ENCODE data around the gene OXT.
"Not testable (repeated sequence)": the region's sequence is repeated elsewhere in the genome, so short reads cannot be mapped to it uniquely, and the experiment has no call there.

The OXT gene

DNA sequence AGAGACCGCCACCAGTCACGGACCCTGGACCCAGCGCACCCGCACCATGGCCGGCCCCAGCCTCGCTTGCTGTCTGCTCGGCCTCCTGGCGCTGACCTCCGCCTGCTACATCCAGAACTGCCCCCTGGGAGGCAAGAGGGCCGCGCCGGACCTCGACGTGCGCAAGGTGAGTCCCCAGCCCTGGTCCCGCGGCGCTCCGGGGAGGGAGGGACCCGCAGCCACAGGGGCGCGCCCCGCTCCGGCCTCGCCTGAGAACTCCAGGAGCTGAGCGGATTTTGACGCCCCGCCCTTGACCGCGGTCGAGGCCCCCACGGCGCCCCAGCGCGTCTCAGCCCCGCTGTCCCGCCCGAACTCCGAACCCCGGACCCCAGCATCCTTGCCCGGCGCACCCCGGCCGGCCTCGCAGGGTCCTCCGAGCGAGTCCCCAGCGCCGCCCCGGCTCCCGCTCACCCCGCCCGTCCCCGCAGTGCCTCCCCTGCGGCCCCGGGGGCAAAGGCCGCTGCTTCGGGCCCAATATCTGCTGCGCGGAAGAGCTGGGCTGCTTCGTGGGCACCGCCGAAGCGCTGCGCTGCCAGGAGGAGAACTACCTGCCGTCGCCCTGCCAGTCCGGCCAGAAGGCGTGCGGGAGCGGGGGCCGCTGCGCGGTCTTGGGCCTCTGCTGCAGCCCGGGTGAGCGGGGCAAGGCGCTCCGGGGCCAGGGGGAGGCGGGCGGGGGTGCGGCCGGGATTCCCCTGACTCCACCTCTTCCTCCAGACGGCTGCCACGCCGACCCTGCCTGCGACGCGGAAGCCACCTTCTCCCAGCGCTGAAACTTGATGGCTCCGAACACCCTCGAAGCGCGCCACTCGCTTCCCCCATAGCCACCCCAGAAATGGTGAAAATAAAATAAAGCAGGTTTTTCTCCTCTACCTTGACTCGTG lies at the start of gene OXT:
OXT (plus strand) TSS at position 11 of the 920 bp plus-strand sequence; CDS start at position 47, 36 bp downstream.
- no peak for DNase-seq

DNA sequence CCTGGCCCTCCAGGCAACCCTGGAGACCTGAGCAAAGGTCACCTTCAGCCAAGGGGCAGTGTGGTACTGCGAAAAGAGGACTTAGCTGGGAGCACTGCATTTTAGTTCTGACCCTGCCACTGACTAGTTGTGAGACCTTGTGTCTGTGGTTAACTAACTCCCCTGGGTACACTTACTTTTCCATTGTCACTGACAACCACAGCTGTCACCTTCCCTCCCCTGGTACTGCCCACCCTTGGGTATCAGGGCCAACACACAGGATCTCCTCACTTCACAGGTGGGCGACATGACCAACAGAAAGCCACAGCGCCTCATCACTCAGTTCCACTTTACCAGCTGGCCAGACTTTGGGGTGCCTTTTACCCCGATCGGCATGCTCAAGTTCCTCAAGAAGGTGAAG lies 49.6 kb upstream of the OXT start:
- DNase-seq = no peak

DNA sequence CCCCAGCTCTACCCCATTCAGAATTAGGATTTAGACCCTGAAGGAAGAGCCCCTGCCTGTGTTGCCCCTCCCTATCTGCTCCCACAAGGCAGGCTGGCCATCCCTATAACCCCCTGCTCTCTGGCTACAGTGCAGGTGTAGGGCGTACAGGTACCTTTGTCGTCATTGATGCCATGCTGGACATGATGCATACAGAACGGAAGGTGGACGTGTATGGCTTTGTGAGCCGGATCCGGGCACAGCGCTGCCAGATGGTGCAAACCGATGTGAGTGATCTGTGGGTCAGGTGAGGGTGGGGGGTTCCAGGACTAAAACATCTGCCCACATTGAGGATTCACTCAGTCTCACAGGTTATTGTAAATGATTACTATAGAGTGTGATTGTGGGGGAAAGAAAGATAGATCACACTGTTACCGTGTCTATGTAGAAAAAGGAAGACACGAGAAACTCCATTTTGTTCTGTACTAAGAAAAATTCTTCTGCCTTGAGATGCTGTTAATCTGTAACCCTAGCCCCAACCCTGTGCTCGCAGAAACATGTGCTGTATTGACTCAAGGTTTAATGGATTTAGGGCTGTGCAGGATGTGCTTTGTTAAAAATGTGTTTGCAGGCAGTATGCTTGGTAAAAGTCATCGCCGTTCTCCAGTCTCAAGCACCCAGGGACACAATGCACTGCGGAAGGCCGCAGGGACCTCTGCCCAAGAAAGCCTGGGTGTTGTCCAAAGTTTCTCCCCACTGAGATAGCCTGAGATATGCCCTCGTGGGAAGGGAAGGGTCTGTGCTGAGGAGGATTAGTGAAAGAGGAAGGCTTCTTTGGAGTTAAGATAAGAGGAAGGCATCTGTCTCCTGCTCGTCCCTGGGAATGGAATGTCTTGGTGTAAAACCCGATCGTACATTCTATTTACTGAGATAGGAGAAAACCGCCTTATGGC lies 48.6 kb upstream of the OXT start:
- DNase-seq = not testable (repeated sequence)

DNA sequence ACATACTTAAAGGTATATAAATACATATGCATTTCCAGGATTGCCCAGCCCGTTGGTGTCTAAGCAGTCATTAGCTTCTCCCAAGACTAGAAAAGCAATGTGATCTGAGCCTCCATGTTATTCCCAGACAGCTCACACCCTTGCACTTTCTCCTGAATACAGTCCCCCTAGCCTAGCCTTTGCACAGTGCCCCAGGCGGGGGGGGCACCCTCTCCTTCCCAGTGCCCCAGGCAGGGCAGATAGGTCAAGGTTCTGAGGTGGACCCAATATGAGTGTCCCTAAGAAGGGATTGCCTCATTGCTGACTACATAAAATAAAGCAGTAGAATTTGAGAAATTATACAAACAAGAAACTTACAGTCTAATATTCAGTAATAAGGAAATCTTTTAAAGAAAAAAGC lies 43.4 kb upstream of the OXT start:
- DNase-seq = no peak

DNA sequence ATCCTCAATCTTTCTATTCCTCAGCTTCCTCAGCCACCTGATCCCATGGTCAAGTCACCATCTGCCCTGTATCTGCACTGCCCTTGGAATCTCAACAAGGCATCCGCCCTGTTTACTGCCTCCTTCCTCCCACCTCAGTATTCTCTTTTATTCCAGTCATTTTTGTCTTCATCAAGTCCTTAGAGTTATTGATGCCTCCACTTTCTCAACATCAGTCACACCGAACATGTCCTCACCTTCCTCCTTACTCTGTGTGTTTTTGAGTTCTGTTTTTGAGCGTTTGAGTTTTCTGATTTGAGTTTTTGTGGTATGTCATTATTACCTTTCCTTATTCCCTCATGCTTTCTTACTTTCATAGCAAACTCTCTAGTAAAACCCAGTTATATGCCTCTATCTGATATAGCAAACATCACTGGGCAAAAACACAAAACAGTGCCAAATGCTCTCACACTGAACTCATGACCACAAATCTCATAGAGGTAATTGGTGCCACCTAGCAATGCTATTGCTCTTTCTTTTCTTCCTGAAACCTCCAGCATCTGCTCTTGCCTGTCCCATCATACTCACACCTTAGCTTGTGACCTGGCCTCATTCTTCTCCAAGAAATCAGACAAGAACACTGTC lies 39.8 kb upstream of the OXT start:
- no peak for DNase-seq

DNA sequence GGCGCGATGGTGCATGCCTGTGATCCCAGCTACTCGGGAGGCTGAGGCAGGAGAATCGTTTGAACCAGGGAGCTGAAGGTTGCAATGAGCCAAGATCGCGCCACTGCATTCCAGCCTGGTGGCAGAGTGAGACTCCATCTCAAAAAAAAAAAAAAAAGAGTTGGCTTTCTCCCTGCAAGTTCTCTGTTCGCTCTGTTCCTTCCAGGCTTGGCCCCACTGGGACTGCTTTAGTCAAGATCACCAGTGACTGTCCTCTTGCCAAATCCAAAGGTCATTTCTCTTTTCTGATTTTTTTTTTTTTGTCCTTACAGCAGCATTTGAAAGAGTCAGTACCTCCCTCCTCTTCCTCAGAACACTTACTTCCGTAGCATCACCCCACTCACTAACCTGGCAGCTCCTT lies 38.8 kb upstream of the OXT start:
- no peak for DNase-seq

DNA sequence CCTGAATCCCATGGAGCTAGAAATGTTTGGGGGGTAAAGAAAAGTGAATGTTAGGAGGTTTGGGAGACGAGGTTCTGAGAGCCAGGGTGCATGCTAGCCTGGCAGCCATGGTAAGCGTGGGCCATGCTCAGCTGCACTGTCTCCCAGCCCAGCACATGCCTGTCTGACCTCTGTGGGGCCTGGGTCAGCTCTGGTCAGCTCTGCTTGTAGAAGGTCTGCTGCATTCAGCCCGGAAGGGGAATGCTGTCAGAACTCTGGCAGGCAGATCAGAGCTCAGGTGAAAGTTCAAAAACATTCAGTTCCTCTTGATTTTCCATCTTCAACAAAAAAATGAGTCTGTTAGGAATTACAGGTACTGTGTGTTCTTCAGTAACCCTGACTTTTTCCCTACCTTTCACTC lies 33.8 kb upstream of the OXT start:
- no peak for DNase-seq

DNA sequence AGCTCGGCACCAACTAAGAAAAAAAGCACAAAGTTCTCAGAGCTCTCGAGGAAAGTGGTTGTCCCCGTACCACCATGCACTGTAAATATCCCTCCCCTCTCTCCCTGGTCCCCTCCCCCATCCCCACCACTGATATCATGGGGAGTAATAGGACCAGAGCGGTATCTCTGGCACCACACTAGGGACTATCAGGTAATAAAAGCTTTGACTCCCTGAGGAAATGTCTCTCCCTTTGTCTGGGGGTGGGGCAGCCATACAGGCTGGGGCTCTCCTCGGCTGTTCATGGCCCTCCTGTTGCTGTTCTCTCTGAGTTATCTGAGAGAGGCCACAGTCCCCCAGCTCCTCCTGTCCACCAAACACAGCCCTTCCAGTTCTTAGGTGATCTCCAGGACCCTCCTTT lies 33.0 kb upstream of the OXT start:
- DNase-seq = no peak

DNA sequence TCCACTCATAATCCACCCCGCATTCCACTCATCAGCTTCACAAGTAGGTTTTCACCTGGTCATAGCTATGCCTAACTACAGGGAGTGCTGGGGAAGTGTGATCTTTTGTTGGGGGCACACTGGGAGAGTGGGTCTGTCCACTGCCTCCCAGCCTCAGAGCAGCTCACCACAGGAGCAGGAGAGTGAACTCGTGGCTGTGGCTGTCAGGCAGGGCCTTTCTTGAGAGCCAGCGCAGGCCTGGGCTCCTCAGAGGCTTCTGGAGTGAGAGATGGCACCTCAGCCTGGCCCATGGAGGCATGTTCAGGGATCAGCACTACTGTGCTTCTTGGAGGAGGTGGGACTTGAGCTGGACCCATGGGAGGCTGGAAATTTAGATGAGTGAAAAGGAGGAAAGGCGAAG lies 32.0 kb upstream of the OXT start:
- DNase-seq = no peak

DNA sequence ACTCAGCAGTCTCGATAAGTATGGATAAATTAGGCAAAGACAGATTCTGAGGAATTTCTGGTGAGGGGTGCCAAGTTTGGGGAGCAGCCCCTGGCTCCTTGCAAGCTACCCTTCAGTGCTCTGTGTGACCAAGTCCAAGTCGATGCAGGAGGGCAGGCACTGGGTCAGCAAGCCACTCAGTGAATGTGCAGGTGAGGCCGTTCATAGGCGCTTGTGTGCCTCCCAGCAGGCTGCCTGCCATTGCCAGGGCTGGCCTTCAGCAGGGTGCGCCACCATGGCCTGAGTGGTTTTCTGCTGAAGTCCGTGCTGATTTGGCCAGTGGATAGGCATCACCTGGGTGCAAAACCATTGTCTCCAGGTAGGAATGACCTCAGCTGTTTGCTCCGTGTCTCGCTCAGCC lies 31.3 kb upstream of the OXT start:
- no peak for DNase-seq

DNA sequence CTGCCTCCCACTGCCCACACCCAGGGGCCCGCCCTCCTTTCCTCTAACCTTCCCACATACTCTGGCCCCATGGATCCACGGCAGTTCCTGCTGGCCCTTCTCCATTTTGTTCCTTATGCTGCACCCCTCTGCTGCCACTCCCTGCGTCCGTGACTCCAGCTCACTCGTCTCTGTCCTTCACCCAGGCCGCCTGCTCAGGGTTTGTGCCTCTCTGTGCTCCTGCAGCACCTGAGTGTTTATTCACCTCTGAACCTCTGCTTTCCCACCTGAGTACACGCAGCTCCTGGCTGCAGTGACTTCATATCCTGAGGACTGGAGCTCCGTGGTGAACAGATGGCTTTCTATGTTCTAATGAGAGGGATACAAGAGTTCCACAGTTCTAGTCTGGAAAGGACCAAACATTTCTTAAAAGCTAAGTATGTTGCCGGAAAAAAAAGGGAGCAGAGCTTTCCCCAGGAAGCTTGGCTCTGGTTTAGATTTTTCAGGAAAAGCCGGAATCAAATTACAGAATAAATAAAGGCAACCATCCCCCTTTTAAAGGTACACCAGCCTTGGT lies 29.5 kb upstream of the OXT start:
- DNase-seq = no peak

DNA sequence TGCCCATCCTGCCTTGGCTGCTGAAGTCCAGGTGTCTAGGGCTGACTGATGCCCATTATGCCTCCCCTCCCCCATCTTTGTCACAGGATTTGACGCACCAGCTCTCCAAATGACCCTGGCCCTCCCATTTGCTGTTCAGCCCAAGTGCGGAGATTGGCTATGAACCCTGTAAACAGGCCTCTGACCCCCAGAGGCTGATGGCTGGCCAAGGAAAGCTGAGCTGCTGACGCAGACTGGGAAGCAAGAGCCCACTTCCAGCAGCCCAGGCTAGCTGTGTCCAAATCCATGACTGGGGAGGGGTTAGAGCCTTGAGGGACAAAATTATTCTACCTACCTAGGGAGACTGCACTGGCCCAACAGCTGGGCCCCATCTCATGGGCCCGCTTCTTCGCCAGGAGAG lies 28.8 kb upstream of the OXT start:
- DNase-seq = no peak

DNA sequence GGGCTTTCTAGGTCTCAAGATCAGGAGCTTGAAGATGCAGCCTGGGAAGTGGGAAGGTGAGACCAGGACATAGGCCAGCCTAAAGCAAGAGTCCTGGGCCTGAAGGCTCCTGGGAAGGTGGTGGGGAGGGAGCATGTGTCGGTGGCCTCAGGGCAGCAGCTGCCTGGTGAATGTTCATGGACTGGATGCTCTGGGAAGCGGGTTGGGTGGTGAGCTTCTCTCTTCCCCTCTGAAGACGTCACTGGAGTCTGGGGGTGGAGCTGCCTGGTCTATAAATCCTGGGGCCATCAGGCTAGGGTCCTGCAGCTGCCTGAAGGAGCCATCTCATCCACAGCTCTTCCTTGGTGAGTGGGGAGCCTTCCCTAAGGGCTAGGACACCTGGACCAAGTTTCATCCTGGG lies 28.1 kb upstream of the OXT start, which contains the start of gene GNRH2:
GNRH2 (plus strand) TSS at position 301 of the 400 bp plus-strand sequence. CDS start 793 bp downstream, outside the sequence.
- no peak for DNase-seq

DNA sequence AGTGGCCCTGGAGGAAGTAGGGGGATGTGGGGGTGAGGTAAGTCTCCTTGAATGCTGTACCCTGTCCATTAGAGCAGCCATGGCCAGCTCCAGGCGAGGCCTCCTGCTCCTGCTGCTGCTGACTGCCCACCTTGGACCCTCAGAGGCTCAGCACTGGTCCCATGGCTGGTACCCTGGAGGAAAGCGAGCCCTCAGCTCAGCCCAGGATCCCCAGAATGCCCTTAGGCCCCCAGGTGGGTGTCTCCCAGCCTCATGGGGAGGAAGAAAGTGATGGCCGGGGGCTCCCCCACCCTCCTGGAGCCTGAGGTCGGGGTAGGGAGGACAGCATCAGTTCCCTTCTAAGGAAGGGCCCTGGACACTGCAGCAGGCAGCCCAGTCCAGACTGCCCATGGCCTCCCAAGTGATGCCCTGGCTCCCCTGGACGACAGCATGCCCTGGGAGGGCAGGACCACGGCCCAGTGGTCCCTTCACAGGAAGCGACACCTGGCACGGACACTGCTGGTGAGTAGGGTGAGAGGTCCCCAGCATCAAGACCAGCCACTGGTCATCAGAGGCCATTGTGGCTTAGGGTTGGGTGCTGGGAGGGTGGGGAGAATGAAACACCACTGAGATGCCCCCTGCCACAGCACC lies 27.0 kb upstream of the OXT start:
- DNase-seq = no peak

DNA sequence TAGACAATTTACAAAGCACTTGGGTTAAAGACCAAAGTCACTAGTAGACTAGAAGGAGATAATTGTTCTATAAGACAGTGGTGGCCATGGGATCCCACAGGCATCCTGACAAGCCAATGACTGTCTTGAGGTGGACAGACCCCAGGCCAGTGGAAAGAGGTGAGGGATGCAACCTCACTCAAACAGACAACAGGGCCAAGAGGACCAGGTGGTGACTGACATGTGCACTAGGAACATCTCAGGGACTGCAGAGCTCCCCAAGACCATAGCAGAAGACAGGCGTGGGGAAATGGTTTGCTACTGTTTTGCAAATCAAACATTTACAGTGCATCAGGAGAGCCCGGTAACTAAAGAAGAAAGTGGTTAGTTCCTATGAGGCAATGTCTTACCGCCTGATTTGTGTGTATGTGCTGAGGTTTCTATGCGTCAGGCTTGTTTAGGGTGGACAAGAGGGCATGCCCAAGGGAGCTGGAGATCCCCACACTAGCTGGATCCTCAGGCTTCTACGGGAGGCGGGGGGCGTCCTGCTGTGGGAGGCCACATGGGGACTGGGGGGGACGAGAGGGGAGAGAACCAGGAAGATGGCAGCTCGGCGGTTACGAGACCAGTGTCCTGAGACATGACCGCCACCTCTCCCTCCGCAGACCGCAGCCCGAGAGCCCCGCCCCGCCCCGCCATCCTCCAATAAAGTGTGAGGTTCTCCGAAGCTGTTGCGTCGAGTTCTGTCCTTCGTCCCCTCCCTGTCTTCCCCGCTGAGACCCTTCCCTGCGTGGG lies 26.2 kb upstream of the OXT start:
- no peak for DNase-seq

DNA sequence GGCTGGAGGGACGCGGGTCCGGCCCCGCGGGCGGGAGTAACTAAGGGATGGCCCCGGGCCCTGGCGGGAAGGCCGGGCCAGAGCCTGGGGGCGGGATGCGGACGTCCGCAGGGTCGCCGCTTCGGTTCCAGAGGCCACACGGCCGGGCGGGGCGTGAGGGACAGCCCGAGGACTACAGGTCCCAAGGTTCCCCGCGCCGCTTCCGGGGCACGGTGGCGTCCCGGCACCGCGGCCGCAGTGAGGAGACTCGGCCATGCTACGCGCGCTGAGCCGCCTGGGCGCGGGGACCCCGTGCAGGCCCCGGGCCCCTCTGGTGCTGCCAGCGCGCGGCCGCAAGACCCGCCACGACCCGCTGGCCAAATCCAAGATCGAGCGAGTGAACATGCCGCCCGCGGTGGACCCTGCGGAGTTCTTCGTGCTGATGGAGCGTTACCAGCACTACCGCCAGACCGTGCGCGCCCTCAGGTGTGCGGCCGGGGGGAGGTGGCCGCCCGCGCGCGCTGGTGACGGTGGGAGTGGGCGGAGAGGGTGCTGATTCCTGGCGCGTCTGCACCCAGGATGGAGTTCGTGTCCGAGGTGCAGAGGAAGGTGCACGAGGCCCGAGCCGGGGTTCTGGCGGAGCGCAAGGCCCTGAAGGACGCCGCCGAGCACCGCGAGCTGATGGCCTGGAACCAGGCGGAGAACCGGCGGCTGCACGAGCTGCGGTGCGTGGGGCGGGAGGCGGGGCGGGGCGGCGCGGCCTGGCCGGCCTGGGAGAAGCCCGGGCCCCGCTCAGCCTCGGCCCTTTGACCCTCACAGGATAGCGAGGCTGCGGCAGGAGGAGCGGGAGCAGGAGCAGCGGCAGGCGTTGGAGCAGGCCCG lies 25.4 kb upstream of the OXT start, which contains the start of gene MRPS26:
MRPS26 (plus strand) TSS at position 237 of the 861 bp plus-strand sequence; CDS start at position 254, 17 bp downstream.
- DNase-seq = peak; percentile 63

DNA sequence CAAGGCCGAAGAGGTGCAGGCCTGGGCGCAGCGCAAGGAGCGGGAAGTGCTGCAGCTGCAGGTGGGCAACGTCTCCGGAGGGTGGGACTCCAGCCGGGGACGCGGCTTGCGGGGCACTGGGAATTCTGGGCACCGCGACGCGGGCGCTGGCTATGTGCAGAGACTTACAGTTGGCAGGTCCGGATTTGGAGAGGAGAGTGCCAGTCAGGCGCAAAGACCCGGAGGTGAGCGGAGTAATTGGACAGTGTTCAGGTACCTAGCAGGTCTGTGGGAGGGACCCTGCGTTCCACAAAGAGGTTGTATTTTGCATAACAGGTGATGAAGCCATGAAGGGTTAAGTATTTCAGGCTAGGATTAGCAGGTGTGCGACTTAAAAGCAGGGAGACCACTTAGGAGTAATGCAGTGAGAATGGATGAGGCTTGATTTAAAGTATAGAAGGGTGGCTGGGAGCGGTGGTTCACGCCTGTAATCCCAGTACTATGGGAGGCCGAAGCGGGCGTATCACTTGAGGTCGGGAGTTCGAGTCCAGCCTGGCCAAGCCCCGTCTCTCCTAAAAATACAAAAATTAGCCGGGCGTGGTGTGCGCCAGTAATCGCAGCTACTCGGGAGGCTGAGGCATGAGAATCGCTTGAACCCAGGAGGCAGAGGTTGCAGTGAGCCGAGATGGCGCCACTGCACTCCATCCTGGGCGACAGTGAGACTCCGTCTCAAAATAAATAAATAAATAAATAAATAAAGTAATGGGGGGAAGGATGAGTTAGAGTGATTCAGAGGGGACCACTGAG lies 24.6 kb upstream of the OXT start:
- peak; percentile 21 for DNase-seq

DNA sequence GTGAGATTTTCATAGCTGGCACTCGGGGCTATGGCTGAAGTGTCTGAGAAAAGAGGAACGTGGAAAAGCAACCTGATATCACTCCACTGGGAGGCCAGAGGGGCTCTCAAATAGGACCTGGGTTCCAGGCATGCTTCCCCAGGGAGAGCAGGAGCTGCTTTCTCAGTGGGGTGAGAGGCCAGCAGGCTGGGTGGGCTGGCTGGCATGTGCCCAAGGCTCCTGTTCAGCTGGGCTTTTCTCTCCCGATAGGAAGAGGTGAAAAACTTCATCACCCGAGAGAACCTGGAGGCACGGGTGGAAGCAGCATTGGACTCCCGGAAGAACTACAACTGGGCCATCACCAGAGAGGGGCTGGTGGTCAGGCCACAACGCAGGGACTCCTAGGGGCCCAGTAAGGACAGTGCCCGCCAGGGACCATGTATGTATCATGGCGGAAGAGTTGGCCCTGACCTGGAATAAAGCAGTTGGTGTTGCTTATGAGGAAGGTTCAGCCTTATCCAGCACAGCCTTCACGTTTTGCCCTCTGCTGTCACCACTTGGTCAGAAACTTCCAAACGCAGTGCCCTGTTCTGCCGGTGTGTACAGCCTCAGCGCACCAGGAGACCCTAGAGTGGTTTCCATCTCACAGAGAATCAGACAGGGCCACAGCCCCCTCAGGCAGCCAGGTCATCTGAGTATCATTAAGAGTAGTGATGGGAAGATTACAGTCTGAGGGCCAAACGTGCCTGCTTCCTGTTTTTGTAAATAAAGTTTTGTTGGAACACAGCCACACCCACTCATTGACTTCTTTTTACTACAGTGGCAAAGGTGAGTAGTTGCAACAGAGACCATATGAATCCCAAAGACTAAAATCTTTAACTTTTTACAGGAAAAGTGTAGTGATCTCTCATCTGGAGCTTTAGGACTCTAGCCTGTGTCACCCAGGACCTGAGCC lies 23.7 kb upstream of the OXT start:
- DNase-seq = no peak
